ENCODE results near the gene TGFBRAP1.
A peak's percentile ranks its signal among the peaks of the same experiment; 100 is the strongest.

The TGFBRAP1 gene

DNA sequence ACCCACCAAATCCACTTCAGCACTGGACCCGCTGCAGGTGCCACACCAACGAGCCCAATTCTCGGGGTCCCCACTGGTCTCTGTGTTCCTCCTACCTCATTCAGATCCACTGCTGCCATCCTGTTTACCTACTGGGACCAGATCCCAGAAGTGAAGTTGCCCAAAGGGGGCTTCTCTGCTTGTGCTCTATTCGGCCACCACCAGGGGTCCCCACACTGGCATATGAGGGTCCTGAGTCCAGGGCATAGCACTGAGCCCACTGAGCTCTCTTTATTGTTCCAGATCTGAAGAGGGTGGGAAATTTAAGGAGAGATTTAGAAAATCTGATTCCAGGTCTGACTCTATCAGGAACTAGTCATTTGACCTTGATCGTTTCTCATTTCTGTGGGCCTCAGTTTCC, 85.6 kb downstream of the TGFBRAP1 start:
- no peak for FAIRE-seq

DNA sequence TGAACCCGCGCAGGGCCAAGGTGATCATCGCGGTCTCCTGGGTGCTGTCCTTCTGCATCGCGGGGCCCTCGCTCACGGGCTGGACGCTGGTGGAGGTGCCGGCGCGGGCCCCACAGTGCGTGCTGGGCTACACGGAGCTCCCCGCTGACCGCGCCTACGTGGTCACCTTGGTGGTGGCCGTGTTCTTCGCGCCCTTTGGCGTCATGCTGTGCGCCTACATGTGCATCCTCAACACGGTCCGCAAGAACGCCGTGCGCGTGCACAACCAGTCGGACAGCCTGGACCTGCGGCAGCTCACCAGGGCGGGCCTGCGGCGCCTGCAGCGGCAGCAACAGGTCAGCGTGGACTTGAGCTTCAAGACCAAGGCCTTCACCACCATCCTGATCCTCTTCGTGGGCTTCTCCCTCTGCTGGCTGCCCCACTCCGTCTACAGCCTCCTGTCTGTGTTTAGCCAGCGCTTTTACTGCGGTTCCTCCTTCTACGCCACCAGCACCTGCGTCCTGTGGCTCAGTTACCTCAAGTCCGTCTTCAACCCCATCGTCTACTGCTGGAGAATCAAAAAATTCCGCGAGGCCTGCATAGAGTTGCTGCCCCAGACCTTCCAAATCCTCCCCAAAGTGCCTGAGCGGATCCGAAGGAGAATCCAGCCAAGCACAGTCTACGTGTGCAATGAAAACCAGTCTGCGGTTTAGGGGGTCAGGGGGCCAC, 87.1 kb downstream of the TGFBRAP1 start:
- DNase-seq (ENCODE audit: extremely low spot score, insufficient read length, low read depth) (no peak), FAIRE-seq (no peak)

More for the DNA sequence above, 85.6 kb downstream of the TGFBRAP1 start:
- no peak for DNase-seq (ENCODE audit: extremely low spot score, insufficient read length, low read depth)

DNA sequence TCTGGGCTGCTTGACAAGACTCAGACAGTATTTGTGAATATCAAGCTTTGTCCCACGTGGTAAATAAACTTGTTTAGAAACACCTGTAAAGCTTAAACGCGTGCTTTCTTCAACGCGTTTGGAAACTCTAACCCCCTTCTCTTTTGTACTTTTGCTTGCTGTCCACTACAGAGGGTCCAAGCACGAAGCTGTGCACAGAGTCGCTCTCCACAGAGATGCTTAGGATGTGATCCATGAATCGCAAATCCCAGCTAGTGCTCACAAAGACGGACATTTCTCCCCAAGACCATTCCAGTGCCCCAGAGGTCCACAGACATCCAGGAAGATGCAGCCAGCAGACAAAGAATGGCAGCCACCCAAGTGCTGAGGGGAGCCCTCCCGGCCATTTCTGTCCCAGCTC, 88.1 kb downstream of the TGFBRAP1 start, which contains the start of gene GPR45:
Gene GPR45 (plus strand): TSS at position 301 of the 400 bp plus-strand sequence. CDS start 116 bp downstream, outside the sequence.
- no peak for FAIRE-seq

DNA sequence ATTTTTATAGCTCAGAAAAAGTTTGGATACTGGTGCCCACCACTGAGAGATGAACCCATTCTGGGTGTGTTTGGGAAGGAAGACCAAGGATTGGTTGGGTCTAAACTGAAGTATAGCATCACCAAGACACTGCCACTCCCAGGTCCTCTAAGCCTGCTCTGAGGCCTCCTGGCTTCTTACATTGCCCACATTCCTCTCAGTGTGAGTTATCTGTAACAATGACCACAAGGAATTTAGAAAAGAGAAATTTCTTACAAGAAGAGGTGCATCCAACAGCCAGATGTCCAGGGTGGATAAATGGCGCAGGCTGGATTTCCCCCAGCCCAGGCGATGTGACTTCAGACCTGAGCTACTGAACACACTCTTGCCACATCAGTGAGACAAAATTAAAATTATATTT, 89.6 kb downstream of the TGFBRAP1 start:
- no peak for DNase-seq (ENCODE audit: extremely low spot score, insufficient read length, low read depth)

More for the DNA sequence above, 88.1 kb downstream of the TGFBRAP1 start, which contains the start of gene GPR45:
- DNase-seq (ENCODE audit: extremely low spot score, insufficient read length, low read depth): no peak

DNA sequence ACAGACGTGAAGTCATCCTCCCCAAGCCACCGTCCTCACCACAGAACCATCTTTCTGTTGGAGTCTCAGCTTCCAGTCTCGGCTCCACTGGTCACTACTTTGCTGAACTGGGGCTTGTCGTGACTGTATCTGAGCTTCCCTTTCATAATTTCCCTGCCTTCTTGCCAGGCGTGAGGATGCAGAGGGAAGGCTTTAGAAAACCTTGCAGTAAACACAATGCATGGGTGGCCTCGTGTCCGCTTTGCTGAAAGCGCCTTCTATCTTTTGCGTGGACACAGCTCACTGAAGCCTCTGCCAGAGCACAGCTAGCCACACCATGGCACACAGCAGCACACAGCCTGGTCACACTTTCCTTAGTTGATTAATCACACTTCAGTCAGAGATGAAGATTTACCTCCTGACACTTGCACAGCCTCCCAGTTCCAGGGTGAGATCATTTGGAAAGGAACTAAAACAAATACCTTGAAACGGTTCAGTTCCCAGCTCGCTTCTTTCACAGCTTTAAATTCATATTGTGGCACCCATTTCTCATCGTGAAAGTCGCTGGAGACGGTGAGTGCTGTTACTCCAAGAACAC, 90.8 kb downstream of the TGFBRAP1 start:
- FAIRE-seq: no peak
- no peak for DNase-seq (ENCODE audit: extremely low spot score, insufficient read length, low read depth)

More for the DNA sequence above, 89.6 kb downstream of the TGFBRAP1 start:
- FAIRE-seq: no peak

DNA sequence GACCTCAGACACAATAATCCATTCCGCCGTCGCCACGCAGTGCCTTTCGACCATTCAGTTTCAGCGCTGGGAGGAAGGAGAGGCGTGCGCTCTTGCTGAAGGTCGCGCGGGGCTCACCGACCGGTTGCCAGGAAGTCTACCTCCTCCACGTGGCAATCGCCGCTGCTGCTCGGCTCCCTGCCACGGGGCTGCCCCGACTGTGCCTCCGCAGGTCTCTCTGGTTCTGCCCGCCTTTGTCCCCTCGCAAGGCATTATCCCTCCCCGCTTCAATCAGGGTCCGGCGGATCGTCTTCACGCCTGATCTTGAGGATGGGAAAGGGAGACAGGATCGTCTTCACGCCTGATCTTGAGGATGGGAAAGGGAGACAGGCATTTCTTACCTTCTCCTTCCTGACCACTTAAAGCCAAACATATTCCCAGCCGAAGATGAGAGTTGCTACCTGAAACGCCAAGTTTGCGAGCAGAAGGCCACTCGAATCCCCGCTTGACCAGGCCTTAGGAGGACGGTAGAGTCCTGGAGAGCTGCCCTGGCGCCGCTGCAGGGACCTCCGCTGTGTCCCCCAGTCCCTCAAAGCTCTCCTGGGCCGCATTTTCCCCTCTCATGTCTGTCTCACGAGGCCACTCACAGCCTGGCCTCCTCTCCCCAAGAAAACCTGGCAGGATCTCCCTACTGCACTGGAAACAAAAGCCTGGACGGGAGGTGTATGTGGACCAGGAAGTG, 92.3 kb downstream of the TGFBRAP1 start:
- FAIRE-seq (no peak), DNase-seq (ENCODE audit: extremely low spot score, insufficient read length, low read depth) (no peak)

DNA sequence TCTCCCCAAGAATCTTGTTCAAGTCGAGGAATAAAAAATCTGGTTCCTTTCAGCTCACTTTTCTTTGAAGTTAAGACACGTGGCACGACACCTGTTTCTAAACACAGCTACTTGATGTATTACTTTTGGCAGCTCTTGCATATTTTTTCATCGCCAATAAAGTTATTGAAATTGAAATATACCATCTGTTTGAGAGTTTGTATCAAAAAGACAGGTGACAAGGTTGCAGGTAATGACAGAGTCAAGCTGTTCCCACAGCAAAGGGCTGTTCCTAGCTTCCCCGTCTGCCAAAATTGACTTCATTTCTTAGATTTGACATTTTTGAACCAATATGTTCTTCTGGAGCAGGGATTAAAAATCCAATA, 93.5 kb downstream of the TGFBRAP1 start:
- DNase-seq (ENCODE audit: extremely low spot score, insufficient read length, low read depth) (no peak), FAIRE-seq (no peak)

DNA sequence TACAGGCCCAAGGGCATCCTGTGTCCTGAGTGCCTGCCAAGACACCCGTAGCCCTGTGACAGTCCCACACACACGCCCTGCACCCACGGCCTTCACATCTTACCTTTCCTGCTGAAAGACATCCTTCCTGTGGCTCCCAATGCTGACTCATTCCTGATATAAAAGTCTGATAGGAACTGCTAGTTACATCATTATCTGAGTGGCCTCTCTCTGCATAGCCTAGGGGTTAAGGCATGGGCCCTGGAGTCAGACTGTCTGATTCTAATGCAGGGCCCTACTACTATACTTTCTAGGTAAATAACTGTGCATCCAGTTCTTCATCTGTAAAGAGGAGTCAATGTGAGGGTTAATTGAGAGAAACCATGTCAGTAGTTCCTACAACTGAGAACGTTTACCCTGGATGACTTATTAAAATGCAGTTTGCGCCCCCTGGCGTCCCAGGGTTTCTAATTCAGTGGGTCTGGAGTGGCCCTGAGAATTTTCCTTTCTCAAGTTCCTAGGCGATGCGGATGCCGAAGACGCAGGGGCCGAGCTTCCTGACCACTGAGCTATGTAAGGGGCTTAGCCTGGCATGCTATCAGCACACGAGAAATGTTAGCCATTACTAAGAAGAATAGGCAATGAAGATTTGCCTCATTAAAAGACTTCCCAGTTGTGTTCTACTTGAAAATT, 94.0 kb downstream of the TGFBRAP1 start:
- DNase-seq (ENCODE audit: extremely low spot score, insufficient read length, low read depth) (no peak), FAIRE-seq (peak; percentile 78)

DNA sequence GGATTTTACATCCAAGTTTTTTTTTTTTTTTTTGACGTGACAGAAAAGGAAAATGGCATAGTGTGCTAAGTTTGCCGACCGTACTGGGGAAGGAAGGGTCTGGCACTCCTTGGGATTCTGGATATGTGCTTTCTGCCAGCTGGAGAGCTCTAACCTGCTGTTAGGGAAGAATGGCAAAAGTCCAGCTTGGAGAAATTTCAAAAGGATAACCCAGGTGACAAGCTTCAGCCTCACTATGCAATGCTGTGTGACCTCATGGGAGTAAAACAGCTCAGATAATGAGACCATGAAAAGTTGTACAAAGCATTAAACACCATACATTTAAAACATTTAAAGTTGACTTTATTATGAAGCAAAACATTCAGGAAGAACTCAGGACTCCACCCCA, 98.3 kb downstream of the TGFBRAP1 start:
- FAIRE-seq (no peak), DNase-seq (ENCODE audit: extremely low spot score, insufficient read length, low read depth) (no peak)

DNA sequence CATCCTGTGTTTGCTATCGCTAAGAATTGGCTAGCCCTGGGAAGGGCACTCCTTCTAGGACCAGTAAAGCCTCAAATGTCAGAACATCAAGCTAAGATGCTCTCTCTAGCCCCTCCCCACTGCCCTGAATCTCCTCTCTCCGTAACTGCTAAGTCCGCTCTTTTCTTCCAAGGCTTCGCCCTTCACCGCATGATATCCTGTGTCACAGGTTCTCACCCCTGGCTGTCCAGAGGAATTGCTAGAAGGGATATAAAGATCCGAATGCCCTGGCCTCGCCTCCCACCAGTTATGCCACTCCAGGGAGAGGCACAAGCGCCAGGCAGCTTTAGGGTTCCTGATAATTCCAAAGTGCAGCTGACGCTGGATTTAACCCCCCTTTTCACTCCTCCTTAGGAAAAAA, 105.1 kb downstream of the TGFBRAP1 start:
- no peak for DNase-seq (ENCODE audit: extremely low spot score, insufficient read length, low read depth)
- no peak for FAIRE-seq

DNA sequence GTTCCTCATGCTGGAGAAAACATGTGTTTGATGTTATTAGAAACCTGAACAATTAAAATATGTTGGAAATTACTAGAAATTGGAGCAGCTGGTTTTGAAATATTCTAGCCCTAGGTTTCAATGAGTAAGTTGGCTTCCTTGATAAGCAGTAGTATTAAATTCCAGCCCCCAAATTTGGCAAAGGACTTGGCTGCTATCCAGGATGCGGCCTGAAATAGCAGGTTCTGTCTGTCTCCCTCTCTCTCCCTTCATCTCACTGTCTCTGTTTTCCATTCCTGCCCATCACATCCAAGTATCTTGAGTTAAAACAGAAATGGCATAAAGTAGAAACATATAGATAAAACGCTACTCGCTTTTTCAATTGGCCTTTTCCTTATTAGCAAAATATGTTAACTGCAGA, 108.9 kb downstream of the TGFBRAP1 start:
- DNase-seq (ENCODE audit: extremely low spot score, insufficient read length, low read depth): no peak
- FAIRE-seq: no peak

DNA sequence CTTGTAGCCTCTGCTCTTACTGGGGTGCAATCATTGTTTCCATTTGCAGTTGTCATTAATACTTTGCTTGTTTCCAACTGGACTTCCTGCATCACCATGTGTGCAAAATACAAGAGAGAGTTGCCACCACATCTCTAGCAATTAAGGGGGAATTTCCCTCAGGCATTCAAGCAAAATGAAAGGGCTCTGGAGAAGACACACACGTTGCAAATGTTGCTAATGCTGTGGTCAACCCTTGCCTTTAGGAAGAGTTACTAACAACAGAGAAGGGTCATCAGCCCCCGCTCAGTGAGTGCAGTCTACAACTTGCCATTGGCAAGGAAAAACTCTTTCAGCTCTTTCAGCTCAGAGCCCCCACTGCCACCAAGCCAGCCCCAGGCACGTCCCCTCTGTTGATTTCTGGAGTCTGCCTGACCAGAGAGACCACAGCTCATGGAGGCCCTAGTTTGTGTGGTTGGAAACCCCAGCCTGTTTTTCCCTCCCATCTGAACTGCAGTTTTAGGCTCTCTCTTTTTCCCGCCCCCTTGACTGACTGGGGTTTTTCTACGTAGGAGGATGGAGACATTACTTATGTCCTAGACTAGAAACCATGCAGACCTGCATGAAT, 113.8 kb downstream of the TGFBRAP1 start:
- FAIRE-seq (no peak), DNase-seq (ENCODE audit: extremely low spot score, insufficient read length, low read depth) (no peak)

Measured in GM18507 (cell line).